ENCODE results near the gene PABPC1L. TPM values are rescaled to one million over a fixed set of nuclear protein-coding genes. Genes with fewer than 3 reads are reported as not detected.

PABPC1L gene
- total RNA-seq, 1 experiment from 2014 or later: 83.5 TPM

DNA sequence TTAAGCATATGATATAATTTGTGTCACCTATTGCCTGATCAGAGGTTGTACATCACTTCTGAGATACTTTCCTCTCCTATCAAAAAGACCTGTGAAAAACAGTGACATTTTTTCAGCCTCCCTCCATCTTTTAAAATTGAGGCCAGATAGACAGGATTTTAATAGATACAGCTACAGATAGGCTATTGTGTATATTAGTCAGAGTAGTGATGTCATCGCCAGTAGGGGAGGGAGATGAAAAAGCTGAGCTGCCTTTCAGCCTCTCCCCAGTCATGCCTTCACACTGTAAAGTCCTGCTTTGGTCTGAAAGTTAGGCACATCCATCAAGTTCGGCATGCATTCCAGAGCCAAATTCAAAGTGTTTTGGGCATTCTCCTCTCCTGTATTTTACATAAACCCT, 7.9 kb upstream of the PABPC1L start:
- Mint-ChIP-seq H3K27me3 (ENCODE audit: low read depth) (no peaks in the 10 kb centered on the region), H3K27ac (no peak overlapping the region), H3K4me1 (no peaks in the 10 kb centered on the region), H3K9me3 (no peaks in the 10 kb centered on the region), H3K4me3 (no peak overlapping the region), H3K36me3 (ENCODE audit: insufficient read depth in 1 of 3, low read depth in 3 of 3) (peaks cover 22 to 61% (median 57%) of the 10 kb centered on the region in 3 experiments)
- Histone ChIP-seq H3K27ac (ENCODE audit: insufficient read length, low read depth, low read length) (no peak overlapping the region), H3K9ac (ENCODE audit: extremely low read depth, insufficient read length, low read length) (no peak overlapping the region), H3K4ac (ENCODE audit: low read depth, low read length) (no peak overlapping the region), H3K56ac (ENCODE audit: insufficient read length, low read depth, low read length) (no peak overlapping the region), H3K27me3 (ENCODE audit: insufficient read depth, low read length) (no peaks in the 10 kb centered on the region), H2AK5ac (ENCODE audit: insufficient read length, low read length) (no peak overlapping the region), H2BK15ac (ENCODE audit: low read depth, low read length) (no peak overlapping the region), H2BK12ac (ENCODE audit: insufficient read length, low read depth, low read length) (no peak overlapping the region), H2AFZ (ENCODE audit: low read length) (no peak overlapping the region), H3K23me2 (ENCODE audit: insufficient read length, low read depth, low read length, poor library complexity, severe bottlenecking) (no peaks in the 10 kb centered on the region), H3K4me2 (ENCODE audit: insufficient read depth, insufficient read length, low read length) (no peak overlapping the region), H4K91ac (ENCODE audit: insufficient read length, low read depth, low read length) (no peak overlapping the region), H2BK5ac (ENCODE audit: insufficient read length, low read length) (no peak overlapping the region), H4K5ac (ENCODE audit: insufficient read length, low read depth, low read length) (no peak overlapping the region), H3K23ac (ENCODE audit: insufficient read length, low read depth, low read length) (no peak overlapping the region), H3K4me1 (ENCODE audit: insufficient read depth, low read length) (peaks cover 3% of the 10 kb centered on the region; the same call in 1 of the 2 replicates), H3K79me1 (ENCODE audit: insufficient read depth, low read depth, low read length, poor library complexity, severe bottlenecking) (peaks cover 10% of the 10 kb centered on the region), H2BK120ac (ENCODE audit: low read depth, low read length, poor library complexity, severe bottlenecking) (no peak overlapping the region), H4K8ac (replicated peaks; ENCODE audit: insufficient read length, low read depth, low read length) (no peak overlapping the region), H3K9me3 (ENCODE audit: control insufficient read depth, low read depth, low read length) (no peaks in the 10 kb centered on the region), H3K18ac (ENCODE audit: insufficient read length, low read depth, low read length) (no peak overlapping the region), H2BK20ac (ENCODE audit: low read depth, low read length, poor library complexity, severe bottlenecking) (no peak overlapping the region), H3K14ac (ENCODE audit: insufficient read depth, low read length) (no peak overlapping the region), H4K20me1 (ENCODE audit: control insufficient read depth, insufficient read depth, insufficient read length) (no peaks in the 10 kb centered on the region), H3T11ph (ENCODE audit: low read length) (no peak overlapping the region), H3K79me2 (ENCODE audit: insufficient read depth, low read length) (peaks cover 19% of the 10 kb centered on the region)
- no peak for DNase-seq
- WGBS (ENCODE audit: extremely low coverage, insufficient read length, low lambda C conversion rate): no CpG with 5 or more reads among the region's 2 CpGs
- TF ChIP-seq, protein P1, sequence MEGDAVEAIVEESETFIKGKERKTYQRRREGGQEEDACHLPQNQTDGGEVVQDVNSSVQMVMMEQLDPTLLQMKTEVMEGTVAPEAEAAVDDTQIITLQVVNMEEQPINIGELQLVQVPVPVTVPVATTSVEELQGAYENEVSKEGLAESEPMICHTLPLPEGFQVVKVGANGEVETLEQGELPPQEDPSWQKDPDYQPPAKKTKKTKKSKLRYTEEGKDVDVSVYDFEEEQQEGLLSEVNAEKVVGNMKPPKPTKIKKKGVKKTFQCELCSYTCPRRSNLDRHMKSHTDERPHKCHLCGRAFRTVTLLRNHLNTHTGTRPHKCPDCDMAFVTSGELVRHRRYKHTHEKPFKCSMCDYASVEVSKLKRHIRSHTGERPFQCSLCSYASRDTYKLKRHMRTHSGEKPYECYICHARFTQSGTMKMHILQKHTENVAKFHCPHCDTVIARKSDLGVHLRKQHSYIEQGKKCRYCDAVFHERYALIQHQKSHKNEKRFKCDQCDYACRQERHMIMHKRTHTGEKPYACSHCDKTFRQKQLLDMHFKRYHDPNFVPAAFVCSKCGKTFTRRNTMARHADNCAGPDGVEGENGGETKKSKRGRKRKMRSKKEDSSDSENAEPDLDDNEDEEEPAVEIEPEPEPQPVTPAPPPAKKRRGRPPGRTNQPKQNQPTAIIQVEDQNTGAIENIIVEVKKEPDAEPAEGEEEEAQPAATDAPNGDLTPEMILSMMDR (conservative IDR thresholded peaks at IDR 0.05): no peak
